Measurements from ENCODE around the gene MGAT4B. TPM values are rescaled to one million over a fixed set of nuclear protein-coding genes. Genes with fewer than 3 reads are reported as not detected.

Gene MGAT4B
- total RNA-seq, 4 donors from 2014 or later, result 52.7 to 153 (median 91.0) TPM

DNA sequence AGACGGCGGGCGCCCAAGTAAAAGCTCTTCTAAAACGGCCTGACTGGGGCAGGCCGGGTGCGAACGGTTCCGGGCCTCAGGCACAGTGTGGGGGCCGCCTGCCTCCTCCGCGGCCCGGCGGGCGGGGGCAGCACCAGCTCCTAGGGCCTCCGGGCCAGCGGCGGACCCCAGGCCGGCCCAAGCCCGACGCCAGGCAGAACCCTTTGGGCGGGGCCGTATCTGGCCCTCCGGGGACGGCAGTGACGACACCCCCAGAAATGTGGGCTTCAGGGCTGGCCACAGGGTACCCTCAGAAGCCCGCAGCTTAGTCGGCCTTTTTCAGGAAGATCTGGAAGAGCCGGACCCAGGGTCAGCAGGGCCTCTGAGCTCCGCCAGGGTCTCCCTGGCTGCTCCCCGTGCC is 8.9 kb downstream of the MGAT4B start:
- Histone ChIP-seq H3K36me3 (peaks cover 2 to 47% (median 14%) of the 10 kb centered on the region in 3 donors), H3K27me3 (no peaks in the 10 kb centered on the region), H3K9me3 (no peaks in the 10 kb centered on the region), H3K4me1 (peaks cover 0 to 58% (median 47%) of the 10 kb centered on the region in 4 donors), H3K4me3 (no peak overlapping the region), H3K27ac (no peak overlapping the region)
- WGBS, 2 donors, result 90 to 94% methylated on average over 23 to 30 of the region's 30 CpGs
- TF ChIP-seq EP300 (IDR thresholded peaks at IDR 0.05) (no peak), POLR2A (IDR thresholded peaks at IDR 0.05) (no peak)
- TF ChIP-seq, protein P1, sequence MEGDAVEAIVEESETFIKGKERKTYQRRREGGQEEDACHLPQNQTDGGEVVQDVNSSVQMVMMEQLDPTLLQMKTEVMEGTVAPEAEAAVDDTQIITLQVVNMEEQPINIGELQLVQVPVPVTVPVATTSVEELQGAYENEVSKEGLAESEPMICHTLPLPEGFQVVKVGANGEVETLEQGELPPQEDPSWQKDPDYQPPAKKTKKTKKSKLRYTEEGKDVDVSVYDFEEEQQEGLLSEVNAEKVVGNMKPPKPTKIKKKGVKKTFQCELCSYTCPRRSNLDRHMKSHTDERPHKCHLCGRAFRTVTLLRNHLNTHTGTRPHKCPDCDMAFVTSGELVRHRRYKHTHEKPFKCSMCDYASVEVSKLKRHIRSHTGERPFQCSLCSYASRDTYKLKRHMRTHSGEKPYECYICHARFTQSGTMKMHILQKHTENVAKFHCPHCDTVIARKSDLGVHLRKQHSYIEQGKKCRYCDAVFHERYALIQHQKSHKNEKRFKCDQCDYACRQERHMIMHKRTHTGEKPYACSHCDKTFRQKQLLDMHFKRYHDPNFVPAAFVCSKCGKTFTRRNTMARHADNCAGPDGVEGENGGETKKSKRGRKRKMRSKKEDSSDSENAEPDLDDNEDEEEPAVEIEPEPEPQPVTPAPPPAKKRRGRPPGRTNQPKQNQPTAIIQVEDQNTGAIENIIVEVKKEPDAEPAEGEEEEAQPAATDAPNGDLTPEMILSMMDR (IDR thresholded peaks at IDR 0.05), result no peak
- no peak for DNase-seq (ENCODE audit: low spot score in 2 of 2)

DNA sequence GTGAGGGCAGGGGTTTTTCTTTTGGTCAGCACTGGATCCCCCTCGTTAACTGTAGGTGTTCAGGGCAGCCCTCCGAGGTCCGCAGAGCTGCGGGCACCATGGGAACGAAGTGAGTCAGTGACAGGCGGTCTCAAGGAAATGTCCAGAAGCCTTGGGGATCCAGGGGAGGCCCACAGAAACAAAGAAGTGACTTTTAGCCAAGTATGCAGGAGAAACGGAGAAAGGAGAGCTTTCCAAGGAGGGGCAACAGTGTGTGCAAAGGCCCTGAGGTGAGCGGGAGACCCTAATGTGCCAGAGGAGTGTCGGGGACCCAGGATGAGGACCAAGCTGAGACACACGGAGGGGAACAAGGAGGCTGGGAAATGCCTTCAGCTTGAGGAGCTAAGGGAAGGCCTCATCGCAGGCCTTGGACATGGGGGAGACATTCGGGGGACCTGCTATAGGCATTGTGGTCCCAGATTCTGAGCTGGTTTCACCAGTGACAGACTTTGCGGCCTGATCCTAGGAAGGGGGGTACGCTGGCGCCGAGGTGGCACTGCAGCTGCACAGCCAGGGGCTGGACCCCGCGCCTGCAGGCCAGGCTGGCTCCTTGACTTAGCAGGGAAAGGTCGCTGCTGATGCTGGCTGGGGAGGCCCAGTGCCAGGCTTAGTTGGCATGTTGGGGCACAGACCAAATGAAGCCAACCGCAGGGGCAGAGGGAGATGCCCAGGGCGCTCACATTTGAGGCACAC is 9.6 kb downstream of the MGAT4B start:
- WGBS, 2 donors, result 81% methylated on average over 21 of the region's 21 CpGs
- no peak for TF ChIP-seq POLR2A (IDR thresholded peaks at IDR 0.05)
- TF ChIP-seq, protein P1 (IDR thresholded peaks at IDR 0.05), result no peak
- TF ChIP-seq EP300 (IDR thresholded peaks at IDR 0.05), result no peak
- H3K27me3 ChIP-seq, result no peaks in the 10 kb centered on the region
- peaks cover 0 to 58% (median 41%) of the 10 kb centered on the region in 4 donors for H3K4me1 ChIP-seq
- no peaks in the 10 kb centered on the region for H3K9me3 ChIP-seq
- H3K27ac ChIP-seq, result peak overlapping the region; percentile 71 to 92 (median 84)
- DNase-seq (ENCODE audit: low spot score in 2 of 2), result no peak
- peaks cover 2 to 47% (median 14%) of the 10 kb centered on the region in 3 donors for H3K36me3 ChIP-seq
- peak overlapping the region in 3 of 4 donors; percentile 56 to 65 (median 63) for H3K4me3 ChIP-seq

DNA sequence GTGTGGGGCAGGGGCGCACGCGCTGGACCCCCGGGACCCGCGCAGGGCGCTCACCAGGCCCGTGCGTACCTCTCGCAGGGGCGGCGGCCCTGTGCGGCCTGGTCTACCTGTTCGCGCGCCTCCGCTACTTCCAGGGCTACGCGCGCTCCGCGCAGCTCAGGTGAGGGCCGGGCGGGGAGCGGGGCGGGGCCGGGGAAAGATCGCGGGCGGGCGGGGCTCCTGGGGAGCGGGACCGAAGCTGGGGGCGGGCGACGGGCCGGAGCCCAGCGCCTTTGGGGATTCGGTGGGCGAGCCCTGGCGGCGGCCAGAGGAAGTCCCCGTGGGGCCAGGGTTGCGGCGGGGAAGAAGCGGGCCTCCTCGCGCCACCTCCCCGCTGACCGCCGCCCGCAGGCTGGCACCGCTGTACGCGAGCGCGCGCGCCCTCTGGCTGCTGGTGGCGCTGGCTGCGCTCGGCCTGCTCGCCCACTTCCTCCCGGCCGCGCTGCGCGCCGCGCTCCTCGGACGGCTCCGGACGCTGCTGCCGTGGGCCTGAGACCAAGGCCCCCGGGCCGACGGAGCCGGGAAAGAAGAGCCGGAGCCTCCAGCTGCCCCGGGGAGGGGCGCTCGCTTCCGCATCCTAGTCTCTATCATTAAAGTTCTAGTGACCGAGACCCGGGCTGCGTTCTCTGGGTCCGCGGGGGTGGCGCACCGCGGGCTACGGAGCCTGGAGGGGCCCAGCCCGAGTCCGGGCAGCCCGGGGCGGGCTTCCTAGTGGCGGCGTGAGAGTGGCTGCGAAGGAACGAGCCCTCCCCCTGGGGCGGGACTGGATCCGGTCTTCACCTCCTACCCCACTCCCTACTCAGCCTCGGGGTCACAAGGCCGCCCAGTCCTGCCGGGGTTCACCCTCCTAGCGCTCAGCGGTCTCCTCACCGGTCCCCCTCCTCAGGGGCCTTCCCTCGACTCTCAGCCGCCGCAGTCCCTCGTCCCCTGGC is 10.5 kb downstream of the MGAT4B start:
- peak; percentile 55 to 64 for DNase-seq (ENCODE audit: low spot score in 2 of 2)
- WGBS, 2 donors, result 7% methylated on average over 29 to 40 of the region's 113 CpGs
- peak overlapping the region; percentile 56 to 68 (median 64) for H3K4me3 ChIP-seq
- H3K9me3 ChIP-seq, result no peaks in the 10 kb centered on the region
- H3K27ac ChIP-seq, result peak overlapping the region; percentile 71 to 92 (median 84)
- peaks cover 0 to 50% (median 39%) of the 10 kb centered on the region in 4 donors for H3K4me1 ChIP-seq
- H3K27me3 ChIP-seq, result no peaks in the 10 kb centered on the region
- TF ChIP-seq POLR2A (IDR thresholded peaks at IDR 0.05), result peak in 1 of 2 donors; percentile 29
- TF ChIP-seq, protein P1 (IDR thresholded peaks at IDR 0.05), result peak; percentile 79 to 96 (median 95)
- TF ChIP-seq EP300 (IDR thresholded peaks at IDR 0.05), result peak in 1 of 2 donors; percentile 76
- peaks cover 2 to 43% (median 14%) of the 10 kb centered on the region in 3 donors for H3K36me3 ChIP-seq

DNA sequence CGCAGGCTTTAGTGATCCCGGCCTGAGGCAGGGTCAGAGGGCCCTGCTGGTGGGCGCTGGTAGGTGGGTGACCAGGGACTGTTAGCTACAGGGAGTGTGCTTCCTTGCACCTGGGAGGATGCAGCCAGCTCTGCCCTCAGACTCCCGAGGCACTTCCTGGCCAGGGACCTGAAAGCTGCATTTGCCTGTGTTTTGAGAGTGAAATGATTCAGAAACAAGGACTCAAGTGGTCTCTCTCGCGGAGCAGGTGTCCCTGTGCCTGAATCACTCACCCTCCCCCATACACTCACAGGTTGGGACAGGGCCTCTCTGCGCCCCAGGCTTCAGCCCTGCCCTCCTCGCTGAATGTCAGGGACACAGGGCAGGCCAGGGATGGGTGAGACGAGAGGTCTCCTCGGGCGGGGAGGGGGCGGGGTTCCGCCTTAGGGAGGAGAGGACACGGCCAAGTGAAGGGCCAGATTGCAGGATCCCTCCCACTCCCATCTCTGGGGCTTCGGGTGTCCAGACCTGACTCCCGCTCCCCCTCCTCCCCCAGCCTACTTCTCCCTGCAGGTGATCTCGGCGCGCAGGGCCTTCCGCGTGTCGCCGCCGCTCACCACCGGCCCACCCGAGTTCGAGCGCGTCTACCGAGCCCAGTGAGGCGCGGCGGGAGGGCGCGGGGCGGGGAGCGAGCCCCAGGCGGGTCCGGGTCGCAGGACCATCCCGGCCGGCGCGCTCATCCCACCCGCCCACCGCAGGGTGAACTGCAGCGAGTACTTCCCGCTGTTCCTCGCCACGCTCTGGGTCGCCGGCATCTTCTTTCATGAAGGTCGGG is 11.4 kb downstream of the MGAT4B start:
- TF ChIP-seq EP300 (IDR thresholded peaks at IDR 0.05) (no peak), POLR2A (IDR thresholded peaks at IDR 0.05) (no peak)
- TF ChIP-seq, protein P1 (IDR thresholded peaks at IDR 0.05), result no peak
- peak overlapping the region; percentile 56 to 68 (median 64) for H3K4me3 ChIP-seq
- no peaks in the 10 kb centered on the region for H3K9me3 ChIP-seq
- 12 to 27% methylated on average over 11 to 33 of the region's 53 CpGs for WGBS, 2 donors
- H3K4me1 ChIP-seq, result peaks cover 0 to 50% (median 39%) of the 10 kb centered on the region in 4 donors
- H3K27me3 ChIP-seq, result no peaks in the 10 kb centered on the region
- peaks cover 2 to 34% (median 14%) of the 10 kb centered on the region in 3 donors for H3K36me3 ChIP-seq
- DNase-seq (ENCODE audit: low spot score in 2 of 2), result no peak
- H3K27ac ChIP-seq, result peak overlapping the region; percentile 71 to 92 (median 84)

Measured in tibial nerve (tissue), 4 donors.